Activated CD8-positive, alpha-beta memory T cell treated with anti-CD3 and anti-CD28 coated beads for 1 hour (primary cell): ENCODE results near the gene ZNF813.

Experiments used
- DNase-seq, 2 donors: peaks; one replicate each; pipeline ENCODE4 v3.0.0-alpha.2; 2020; ENCODE audit warnings: low read depth in 1 of 2; ENCODE audit errors: extremely low read depth in 1 of 2

Gene ZNF813

DNA sequence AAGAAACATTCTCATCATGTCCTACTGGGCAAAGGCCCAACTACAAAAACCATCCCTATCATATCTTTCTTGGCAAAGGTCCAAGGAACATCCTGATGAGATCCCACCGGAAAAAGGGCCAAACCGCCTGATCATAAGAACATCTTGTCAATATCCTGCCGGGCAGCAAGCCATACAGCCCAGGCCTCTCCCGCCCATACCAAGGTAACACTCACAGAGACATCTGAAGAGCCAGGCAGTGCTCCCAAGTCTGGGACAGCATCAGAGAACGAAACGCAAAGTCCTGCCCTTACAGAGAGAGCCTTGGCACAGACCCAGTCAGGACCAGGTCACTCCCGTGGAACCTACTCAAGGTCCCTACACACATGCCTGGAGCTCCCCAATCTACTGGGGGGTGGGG is 51.9 kb downstream of the ZNF813 start:
- DNase-seq = no peak

DNA sequence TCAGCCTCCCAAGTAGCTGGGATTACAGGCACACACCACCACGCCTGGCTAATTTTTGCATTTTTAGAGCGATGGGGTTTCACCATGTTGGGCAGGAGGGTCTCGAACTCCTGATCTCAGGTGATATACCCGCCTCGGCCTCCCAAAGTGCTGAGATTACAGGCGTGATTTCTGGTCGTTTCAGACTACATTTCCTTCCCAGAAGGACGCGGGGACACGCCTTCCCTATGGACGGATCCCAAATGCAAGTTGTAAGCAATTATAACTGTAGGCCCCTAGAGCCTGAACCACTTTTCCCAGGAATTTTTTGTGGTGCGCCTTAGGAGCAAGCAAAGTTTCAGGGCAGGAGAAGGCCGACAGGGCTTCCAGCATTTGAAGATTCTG is 52.6 kb downstream of the ZNF813 start:
- DNase-seq = no peak

DNA sequence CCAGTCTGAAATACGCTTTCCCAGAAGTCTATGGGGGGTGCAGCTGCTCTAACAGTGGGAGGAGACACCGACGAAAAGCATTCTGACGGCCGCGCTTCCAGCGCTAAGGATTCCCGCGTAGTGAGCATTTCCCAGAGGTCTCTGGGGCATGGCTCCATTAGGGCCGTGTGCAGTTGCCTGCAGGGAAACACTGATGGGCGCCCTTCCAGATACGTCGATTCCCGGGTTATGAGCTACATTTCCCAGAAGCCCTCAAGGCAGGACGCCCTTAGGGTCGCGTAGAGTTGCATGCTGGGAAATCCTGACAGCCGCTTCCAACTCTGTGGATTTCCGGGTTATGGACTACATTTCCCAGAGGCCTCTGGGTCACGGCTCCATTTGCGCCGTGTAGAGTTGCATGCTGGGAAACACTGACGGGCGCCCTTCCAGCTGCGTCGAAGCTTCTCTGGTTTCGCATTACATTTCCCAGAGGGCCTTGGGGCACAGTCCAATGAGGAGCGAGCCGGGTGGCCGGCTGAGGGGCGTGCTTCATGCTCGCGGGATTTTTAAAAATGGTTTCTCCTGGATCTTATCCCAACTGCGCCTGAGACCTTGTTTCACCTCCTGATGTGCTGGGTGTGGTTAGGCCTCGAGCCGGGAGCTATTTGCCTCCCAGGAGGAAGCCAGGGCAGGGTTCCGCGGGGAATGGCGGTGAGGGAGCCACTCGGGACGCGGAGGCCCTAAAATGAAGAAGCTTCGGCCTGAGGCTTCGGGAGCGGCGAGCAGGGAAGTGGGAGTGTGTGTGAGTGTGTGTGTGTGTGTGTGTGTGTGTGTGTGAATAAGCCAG is 53.2 kb downstream of the ZNF813 start:
- peak; percentile 71 to 72 for DNase-seq

DNA sequence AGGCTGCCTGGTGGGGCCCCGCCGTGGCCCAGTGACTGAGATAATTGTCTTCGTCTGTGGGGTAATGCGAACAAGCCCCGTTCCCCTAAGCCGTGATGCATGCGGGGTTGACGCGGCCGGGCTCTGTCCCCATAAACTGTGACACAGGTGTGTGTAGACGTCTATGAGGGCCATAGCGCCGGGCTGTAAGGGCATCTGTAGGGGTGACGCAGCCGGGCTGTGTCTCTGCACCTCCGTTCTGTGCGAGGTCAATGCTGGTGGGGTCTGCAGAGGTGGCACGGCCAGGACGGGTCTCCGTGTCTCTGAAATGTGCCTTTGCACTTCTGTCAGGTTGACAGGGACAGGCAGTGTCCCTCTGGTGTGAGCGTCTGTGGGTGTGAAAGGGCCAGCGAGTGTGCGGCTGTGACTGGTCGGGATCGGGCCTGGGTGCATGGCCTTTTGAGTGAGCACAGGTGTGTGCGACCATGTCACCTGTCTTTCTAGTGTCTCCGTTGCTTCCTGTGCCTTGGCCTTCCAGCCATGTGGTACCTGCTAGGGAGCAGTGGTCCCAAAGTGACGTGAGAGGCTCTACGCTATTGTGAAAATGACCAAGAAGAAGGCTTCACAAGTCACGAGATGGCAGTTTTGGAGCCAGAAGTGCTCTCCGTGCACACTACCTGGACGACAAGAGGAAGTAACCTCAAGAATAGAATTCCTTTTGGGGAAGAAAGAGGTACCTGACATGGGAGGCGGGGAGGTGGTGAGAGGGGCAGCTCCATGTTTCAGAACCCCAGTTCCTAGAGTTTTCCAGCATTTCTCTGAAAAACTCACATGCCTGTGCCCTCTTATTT is 54.1 kb downstream of the ZNF813 start:
- DNase-seq = no peak

DNA sequence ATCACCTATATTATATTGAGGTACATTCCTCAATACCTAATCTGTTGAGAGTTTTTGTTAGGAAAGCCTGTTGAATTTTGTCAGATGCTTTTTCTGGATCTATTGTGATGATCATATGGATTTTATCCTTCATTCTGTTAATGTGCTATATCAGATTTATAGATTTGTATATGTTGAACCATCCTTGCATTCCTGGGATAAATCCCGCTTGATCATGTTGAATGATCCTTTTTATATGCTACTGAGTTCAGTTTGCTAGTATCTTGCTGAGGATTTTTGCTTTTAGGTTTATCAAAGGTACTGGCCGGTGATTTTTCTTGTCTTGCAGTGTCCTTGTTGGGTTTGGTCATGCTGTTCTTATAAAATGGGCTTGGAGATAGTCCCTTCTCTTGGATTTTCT is 58.4 kb downstream of the ZNF813 start:
- DNase-seq = no peak

DNA sequence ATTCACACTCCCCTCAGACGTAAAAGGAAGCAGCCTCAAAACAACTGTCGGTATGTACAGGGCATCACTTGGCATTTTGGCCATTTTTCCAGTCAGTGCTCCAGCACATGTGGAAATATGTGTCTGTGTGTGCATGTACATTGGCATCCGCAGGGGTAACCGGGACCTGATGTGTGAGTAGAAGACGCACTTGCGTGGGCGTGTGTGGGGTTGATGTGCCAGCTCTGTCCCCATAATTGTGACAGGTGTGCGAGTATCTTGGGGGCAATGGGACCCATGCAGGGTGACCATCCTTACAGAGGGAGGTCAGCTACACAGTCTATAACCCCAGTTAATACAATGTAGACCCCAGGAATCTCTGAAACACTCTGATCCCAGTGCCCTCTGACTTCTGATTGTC is 63.1 kb downstream of the ZNF813 start:
- DNase-seq = no peak

DNA sequence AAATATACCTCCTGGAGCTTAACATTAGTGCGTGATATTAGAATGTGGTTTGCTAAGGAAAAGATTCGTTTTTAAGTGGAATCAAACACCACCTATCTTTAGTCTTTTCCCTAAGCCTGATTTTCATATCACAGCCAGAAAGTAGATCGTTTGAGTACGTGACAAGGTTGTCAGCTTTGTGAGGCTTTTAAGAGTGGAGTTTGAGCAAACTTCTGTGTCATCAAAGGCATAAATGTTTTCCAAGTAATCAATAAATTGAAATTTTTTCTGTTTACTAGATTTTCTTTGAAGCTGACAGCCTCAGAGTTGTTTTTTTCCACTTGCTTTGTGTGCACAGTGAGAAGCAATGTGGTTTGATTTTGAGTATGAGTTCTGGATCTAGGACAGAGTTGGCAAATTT is 63.9 kb downstream of the ZNF813 start:
- DNase-seq = no peak

DNA sequence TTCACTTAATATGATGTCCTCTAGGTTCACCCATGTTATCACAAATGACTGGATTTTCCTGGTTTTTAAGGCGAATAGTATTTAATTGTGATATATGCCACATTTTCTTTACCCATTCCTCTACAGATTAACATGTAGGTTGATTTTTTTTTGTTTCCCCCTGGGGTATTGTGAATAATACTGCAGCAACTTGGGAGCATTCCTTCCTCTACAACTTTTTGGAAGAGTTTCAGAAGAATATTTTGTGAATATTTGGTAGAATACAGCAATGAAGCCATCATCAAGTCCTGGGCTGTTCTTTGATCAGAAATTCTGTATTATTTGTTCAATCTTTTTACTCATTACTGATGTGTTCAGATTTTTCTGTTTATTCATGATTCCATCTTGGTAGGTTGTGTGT is 64.8 kb downstream of the ZNF813 start:
- DNase-seq = no peak

DNA sequence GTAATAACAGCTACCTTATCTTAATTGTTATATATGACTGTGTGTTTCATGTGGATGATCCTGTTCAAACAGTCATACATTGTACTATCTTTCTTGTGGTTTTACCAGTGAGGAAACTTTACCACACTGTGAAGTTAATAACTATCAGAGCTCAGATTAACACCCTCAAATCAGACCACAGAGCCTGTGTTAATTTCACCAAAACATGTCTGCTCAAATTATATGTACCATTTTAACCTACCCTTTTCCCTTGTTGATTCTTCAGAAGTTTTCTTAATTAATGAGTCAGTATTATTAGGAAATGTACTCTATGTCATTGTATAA is 68.7 kb downstream of the ZNF813 start:
- DNase-seq = no peak

DNA sequence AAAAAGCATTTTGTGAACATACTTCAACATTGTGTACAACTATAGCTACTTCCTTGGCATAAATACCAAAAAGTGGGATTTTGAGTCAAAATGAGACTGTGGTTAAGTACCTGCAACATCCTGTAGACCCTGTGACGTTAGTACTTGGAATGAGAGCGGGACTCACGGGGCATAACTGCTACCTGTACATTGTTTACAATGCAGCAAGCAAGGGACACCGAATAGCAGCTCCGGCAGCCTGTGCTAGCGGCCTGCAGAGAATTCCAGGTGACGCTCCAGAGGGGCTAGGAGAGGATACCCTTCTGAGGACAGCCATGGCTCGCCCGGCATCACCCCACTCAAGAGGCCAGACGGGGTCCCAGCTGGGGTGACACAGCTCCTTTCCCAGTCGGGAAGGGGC is 69.6 kb downstream of the ZNF813 start:
- no peak for DNase-seq

DNA sequence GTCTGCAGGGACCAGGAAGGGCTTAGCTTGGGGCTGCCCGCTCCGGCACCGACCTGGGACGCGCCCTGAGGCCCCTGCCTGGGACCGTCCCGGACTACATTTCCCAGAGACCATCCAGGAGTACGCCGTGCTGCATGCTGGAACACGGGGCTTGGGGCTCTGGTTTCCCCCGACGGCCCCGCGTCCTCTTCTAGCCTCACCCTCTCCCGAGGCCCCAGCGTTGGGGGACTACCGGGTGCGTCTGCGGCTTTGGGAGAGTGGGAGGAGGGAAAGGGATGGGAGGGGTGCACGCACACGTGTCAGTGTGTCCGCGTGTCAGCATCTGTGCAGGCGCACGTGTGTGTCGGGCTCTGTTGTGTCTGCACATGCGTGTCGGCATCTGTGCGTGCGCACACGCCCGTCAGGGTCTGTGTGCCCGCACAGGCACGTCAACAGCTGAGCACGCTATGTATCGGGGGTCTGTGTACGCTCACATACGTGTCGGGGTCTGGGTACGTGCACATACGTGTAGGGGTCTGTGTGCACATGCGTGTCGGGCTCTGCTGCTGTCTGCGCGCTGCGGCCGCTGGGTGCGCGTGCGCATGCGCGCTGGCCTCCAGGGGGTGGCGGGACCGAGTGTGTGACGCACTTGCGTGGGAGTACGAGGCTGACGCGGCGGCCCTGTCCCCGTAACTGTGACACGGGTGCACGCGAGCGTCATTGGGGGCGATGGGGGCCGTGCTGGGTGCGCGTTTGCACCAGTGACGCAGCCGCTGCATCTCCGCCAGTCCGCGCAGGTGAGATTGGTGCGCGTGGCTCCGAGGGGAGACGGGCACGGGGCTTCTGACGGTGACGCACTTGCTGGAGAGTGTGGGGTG is 70.2 kb downstream of the ZNF813 start, which contains the start of gene ZNF331:
Gene ZNF331 (plus strand): TSS at position 625 of the 857 bp plus-strand sequence. CDS start 31,232 bp downstream, outside the sequence.
- DNase-seq = peak; percentile 81 to 89

DNA sequence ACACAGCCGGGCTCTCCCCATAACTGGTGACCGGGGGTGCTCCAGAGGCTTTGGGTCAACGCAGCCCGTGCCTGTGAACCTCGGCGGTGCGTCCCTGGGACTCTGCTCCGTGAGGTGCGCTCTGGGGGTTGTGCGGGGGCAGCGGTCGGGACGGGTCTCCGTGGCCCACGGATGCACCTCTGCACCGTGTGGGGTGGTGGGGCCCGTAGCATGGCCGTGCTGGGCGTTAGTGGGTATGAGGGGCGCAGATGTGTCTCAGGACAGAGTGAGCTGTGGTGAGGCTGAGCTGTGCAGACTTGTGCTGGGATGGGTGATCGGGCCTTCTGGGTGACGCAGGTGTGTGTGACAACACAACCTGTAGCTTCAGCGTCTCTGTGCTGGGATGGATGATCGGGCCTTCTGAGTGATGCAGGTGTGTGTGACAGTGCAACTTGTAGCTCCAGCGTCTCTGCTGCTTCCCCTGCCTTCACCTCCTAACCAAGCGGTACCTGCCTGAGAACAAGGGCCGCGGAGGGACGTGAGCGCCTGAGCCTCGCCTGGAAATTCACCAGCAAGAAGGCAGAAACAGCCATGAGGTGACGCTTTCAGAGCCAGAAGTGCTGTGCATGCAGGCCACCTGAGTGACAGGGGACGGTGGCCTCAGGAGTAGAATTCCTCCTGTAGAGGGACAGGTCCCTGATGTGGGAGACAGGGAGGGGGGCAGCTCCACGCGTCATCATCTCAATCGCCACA is 71.0 kb downstream of the ZNF813 start:
- no peak for DNase-seq

DNA sequence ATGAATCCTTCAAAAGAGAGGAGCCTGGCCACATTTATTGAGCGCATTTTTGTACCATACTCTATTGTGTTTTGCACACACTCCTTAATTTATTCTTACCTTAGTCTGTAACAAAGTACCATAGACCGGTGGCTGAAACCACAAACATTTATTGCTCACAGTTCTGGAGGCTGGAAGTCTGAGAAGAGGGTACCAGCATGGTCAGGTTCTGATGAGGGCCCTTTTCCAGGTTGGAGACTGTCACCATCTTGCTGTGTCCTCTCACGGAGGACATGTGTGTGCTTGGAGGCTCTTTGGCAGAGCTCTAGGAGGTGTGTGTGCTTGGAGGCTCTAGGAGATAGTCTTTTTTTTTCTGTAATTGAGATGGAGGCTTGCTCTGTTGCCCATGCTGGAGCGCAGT is 72.6 kb downstream of the ZNF813 start:
- no peak for DNase-seq

DNA sequence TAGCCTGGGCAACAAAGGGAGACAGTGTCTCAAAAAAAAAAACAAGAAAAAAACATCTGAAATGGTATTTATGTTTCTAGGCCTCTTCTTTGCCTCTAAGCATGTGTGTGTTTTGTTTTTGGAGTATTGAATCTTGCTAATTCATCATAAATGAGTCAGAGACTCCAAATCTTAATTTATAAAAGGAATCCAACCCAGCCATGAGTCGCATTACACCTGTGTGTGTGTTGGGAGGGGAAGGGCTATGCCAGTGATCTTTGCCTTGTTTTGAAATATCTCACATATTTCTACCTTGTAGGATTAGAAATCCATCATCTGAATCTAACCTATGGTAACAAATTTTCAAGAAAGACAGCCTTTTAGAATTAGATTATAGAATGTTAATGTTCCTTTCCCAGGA is 74.4 kb downstream of the ZNF813 start:
- DNase-seq = no peak

DNA sequence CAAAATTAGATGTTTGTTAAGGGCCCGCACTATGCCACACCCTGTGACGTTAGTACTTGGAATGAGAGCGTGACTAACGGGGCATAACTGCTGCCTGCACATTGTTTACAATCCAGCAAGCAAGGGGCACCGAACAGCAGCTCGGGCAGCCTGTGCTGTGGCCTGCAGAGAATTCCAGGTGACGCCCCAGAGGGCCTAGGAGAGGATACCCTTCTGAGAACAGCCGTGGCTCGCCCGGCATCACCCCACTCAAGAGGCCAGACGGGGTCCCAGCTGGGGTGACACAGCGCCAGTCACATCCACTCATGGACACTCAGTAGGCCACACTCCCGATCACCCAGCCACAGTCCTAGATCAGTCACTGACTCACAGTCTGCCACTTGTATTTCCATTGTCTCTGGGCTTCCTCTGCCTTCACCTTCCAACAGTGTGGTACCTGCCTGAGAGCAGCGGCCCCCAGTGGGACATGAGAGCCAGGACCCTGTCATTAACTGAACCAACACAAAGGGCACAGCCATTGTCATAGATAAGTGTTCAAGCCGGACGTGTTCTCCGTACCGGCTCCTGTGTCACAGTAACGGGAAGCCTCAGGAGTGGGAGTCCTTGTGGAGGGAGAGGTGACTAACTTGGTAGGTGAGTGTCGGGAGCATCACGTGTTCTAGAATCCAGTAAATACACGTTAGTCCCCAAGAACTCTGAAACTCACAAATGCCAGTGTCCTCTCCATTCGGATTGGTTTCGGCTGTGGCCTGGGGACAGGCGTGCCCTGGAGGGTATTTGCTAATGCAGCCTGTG is 77.9 kb downstream of the ZNF813 start:
- DNase-seq = no peak
